ENCODE results near the gene NFE2L2.

The NFE2L2 gene

GRCh38 chr2:177244244-177244771 lies 20.2 kb downstream of the NFE2L2 start:
- no peaks in the 10 kb centered on the region for H3K36me3 ChIP-seq (ENCODE audit: control insufficient read depth, insufficient read depth, low read length)
- H3K9me3 ChIP-seq (ENCODE audit: control insufficient read depth, insufficient read depth, low read depth, low read length), result no peaks in the 10 kb centered on the region
- no peak overlapping the region for H3K4me3 ChIP-seq (ENCODE audit: low read depth, low read length)
- H3K9ac ChIP-seq (ENCODE audit: low read length), result no peak overlapping the region
- peak overlapping the region; percentile 66; the same call in 1 of the 2 replicates for H3K27ac ChIP-seq (ENCODE audit: low read depth, low read length)
- H3K4me1 ChIP-seq (ENCODE audit: control insufficient read depth, insufficient read depth, low read length), result peaks cover 41% of the 10 kb centered on the region
- H3K27me3 ChIP-seq (ENCODE audit: control insufficient read depth, insufficient read depth, low read length), result no peaks in the 10 kb centered on the region

GRCh38 chr2:177243476-177243875 lies 21.1 kb downstream of the NFE2L2 start:
- Histone ChIP-seq H3K9ac (ENCODE audit: low read length) (no peak overlapping the region), H3K27ac (ENCODE audit: low read depth, low read length) (no peak overlapping the region), H3K4me1 (ENCODE audit: control insufficient read depth, insufficient read depth, low read length) (peaks cover 41% of the 10 kb centered on the region)

GRCh38 chr2:177243073-177243472 lies 21.5 kb downstream of the NFE2L2 start:
- Histone ChIP-seq H3K27me3 (ENCODE audit: control insufficient read depth, insufficient read depth, low read length) (no peaks in the 10 kb centered on the region), H3K4me1 (ENCODE audit: control insufficient read depth, insufficient read depth, low read length) (peaks cover 41% of the 10 kb centered on the region), H3K4me3 (ENCODE audit: low read depth, low read length) (no peak overlapping the region), H3K27ac (ENCODE audit: low read depth, low read length) (no peak overlapping the region), H3K36me3 (ENCODE audit: control insufficient read depth, insufficient read depth, low read length) (no peaks in the 10 kb centered on the region), H3K9me3 (ENCODE audit: control insufficient read depth, insufficient read depth, low read depth, low read length) (no peaks in the 10 kb centered on the region), H3K9ac (ENCODE audit: low read length) (no peak overlapping the region)

More at GRCh38 chr2:177243476-177243875, 21.1 kb downstream of the NFE2L2 start:
- no peaks in the 10 kb centered on the region for H3K27me3 ChIP-seq (ENCODE audit: control insufficient read depth, insufficient read depth, low read length)
- H3K36me3 ChIP-seq (ENCODE audit: control insufficient read depth, insufficient read depth, low read length), result no peaks in the 10 kb centered on the region
- H3K4me3 ChIP-seq (ENCODE audit: low read depth, low read length), result no peak overlapping the region
- H3K9me3 ChIP-seq (ENCODE audit: control insufficient read depth, insufficient read depth, low read depth, low read length), result no peaks in the 10 kb centered on the region

- no peaks in the 10 kb centered on the region for H3K9me3 ChIP-seq (ENCODE audit: control insufficient read depth, insufficient read depth, low read depth, low read length)
- no peaks in the 10 kb centered on the region for H3K27me3 ChIP-seq (ENCODE audit: control insufficient read depth, insufficient read depth, low read length)
- 0 out of 2 replicates have a peak overlapping the region, but pooled peaks have one; percentile 9 for H3K27ac ChIP-seq (ENCODE audit: low read depth, low read length)
- H3K9ac ChIP-seq (ENCODE audit: low read length), result no peak overlapping the region
- H3K4me3 ChIP-seq (ENCODE audit: low read depth, low read length), result no peak overlapping the region
- no peaks in the 10 kb centered on the region for H3K36me3 ChIP-seq (ENCODE audit: control insufficient read depth, insufficient read depth, low read length)
- peaks cover 41% of the 10 kb centered on the region for H3K4me1 ChIP-seq (ENCODE audit: control insufficient read depth, insufficient read depth, low read length)
These were observed 22.2 kb downstream of the NFE2L2 start for GRCh38 chr2:177242121-177242987.

- H3K27me3 ChIP-seq (ENCODE audit: control insufficient read depth, insufficient read depth, low read length), result no peaks in the 10 kb centered on the region
- no peak overlapping the region for H3K9ac ChIP-seq (ENCODE audit: low read length)
- H3K4me1 ChIP-seq (ENCODE audit: control insufficient read depth, insufficient read depth, low read length), result peaks cover 41% of the 10 kb centered on the region
- 0 out of 2 replicates have a peak overlapping the region, but pooled peaks have one; percentile 7 for H3K27ac ChIP-seq (ENCODE audit: low read depth, low read length)
- no peak overlapping the region for H3K4me3 ChIP-seq (ENCODE audit: low read depth, low read length)
- no peaks in the 10 kb centered on the region for H3K36me3 ChIP-seq (ENCODE audit: control insufficient read depth, insufficient read depth, low read length)
- H3K9me3 ChIP-seq (ENCODE audit: control insufficient read depth, insufficient read depth, low read depth, low read length), result no peaks in the 10 kb centered on the region
These were observed 22.8 kb downstream of the NFE2L2 start for GRCh38 chr2:177241711-177242120.

GRCh38 chr2:177239932-177240630 lies 24.4 kb downstream of the NFE2L2 start:
- Histone ChIP-seq H3K9me3 (ENCODE audit: control insufficient read depth, insufficient read depth, low read depth, low read length) (no peaks in the 10 kb centered on the region), H3K4me3 (ENCODE audit: low read depth, low read length) (no peak overlapping the region), H3K27me3 (ENCODE audit: control insufficient read depth, insufficient read depth, low read length) (no peaks in the 10 kb centered on the region), H3K27ac (ENCODE audit: low read depth, low read length) (no peak overlapping the region), H3K4me1 (ENCODE audit: control insufficient read depth, insufficient read depth, low read length) (peaks cover 31% of the 10 kb centered on the region), H3K9ac (ENCODE audit: low read length) (peak overlapping the region; percentile 38), H3K36me3 (ENCODE audit: control insufficient read depth, insufficient read depth, low read length) (no peaks in the 10 kb centered on the region)

- Histone ChIP-seq H3K36me3 (ENCODE audit: control insufficient read depth, insufficient read depth, low read length) (peaks cover 1% of the 10 kb centered on the region; the same call in 1 of the 2 replicates), H3K9me3 (ENCODE audit: control insufficient read depth, insufficient read depth, low read depth, low read length) (no peaks in the 10 kb centered on the region), H3K4me1 (ENCODE audit: control insufficient read depth, insufficient read depth, low read length) (peaks cover 24% of the 10 kb centered on the region), H3K27me3 (ENCODE audit: control insufficient read depth, insufficient read depth, low read length) (no peaks in the 10 kb centered on the region), H3K27ac (ENCODE audit: low read depth, low read length) (no peak overlapping the region), H3K4me3 (ENCODE audit: low read depth, low read length) (no peak overlapping the region), H3K9ac (ENCODE audit: low read length) (no peak overlapping the region)
These were observed 25.5 kb downstream of the NFE2L2 start for GRCh38 chr2:177239053-177239452.

GRCh38 chr2:177237932-177238331 lies 26.6 kb downstream of the NFE2L2 start:
- H3K9me3 ChIP-seq (ENCODE audit: control insufficient read depth, insufficient read depth, low read depth, low read length), result no peaks in the 10 kb centered on the region
- no peaks in the 10 kb centered on the region for H3K27me3 ChIP-seq (ENCODE audit: control insufficient read depth, insufficient read depth, low read length)
- peaks cover 19% of the 10 kb centered on the region for H3K4me1 ChIP-seq (ENCODE audit: control insufficient read depth, insufficient read depth, low read length)
- no peak overlapping the region for H3K4me3 ChIP-seq (ENCODE audit: low read depth, low read length)
- peaks cover 13% of the 10 kb centered on the region for H3K36me3 ChIP-seq (ENCODE audit: control insufficient read depth, insufficient read depth, low read length)
- no peak overlapping the region for H3K9ac ChIP-seq (ENCODE audit: low read length)
- H3K27ac ChIP-seq (ENCODE audit: low read depth, low read length), result no peak overlapping the region

- Histone ChIP-seq H3K4me3 (ENCODE audit: low read depth, low read length) (no peak overlapping the region), H3K9me3 (ENCODE audit: control insufficient read depth, insufficient read depth, low read depth, low read length) (no peaks in the 10 kb centered on the region), H3K27me3 (ENCODE audit: control insufficient read depth, insufficient read depth, low read length) (no peaks in the 10 kb centered on the region), H3K36me3 (ENCODE audit: control insufficient read depth, insufficient read depth, low read length) (peaks cover 32% of the 10 kb centered on the region), H3K4me1 (ENCODE audit: control insufficient read depth, insufficient read depth, low read length) (peaks cover 4% of the 10 kb centered on the region; the same call in 1 of the 2 replicates), H3K27ac (ENCODE audit: low read depth, low read length) (no peak overlapping the region), H3K9ac (ENCODE audit: low read length) (no peak overlapping the region)
These were observed 28.6 kb downstream of the NFE2L2 start for GRCh38 chr2:177235855-177236437.

GRCh38 chr2:177234267-177234666 lies 30.3 kb downstream of the NFE2L2 start:
- no peak overlapping the region for H3K9ac ChIP-seq (ENCODE audit: low read length)
- H3K27me3 ChIP-seq (ENCODE audit: control insufficient read depth, insufficient read depth, low read length), result no peaks in the 10 kb centered on the region
- no peak overlapping the region for H3K27ac ChIP-seq (ENCODE audit: low read depth, low read length)
- no peak overlapping the region for H3K4me3 ChIP-seq (ENCODE audit: low read depth, low read length)
- H3K4me1 ChIP-seq (ENCODE audit: control insufficient read depth, insufficient read depth, low read length), result no peaks in the 10 kb centered on the region
- H3K36me3 ChIP-seq (ENCODE audit: control insufficient read depth, insufficient read depth, low read length), result peaks cover 45% of the 10 kb centered on the region
- H3K9me3 ChIP-seq (ENCODE audit: control insufficient read depth, insufficient read depth, low read depth, low read length), result no peaks in the 10 kb centered on the region
